A673 (cell line): ENCODE data around the gene GRIN2A.

ENCODE experiments used
- EZH2 ChIP-seq: fragments of 200-600 bp; sonication (generic); IDR thresholded peaks from 2 replicates; pipeline ENCODE4 v1.6.1; 2017; ENCODE audit warnings: borderline replicate concordance, low read depth, mild to moderate bottlenecking, mixed read lengths, antibody characterized with exemption, low read length; ENCODE audit not compliant: poor library complexity, severe bottlenecking
- TF ChIP-seq, protein P1 (sequence below): fragments of 300-800, 200-600 bp; sonication (generic); conservative IDR thresholded peaks from 2 replicates; pipeline ENCODE4 v1.5.1; 2017; ENCODE audit warnings: low read depth, mild to moderate bottlenecking, antibody characterized with exemption, low read length, moderate library complexity, mixed read lengths

DNA sequence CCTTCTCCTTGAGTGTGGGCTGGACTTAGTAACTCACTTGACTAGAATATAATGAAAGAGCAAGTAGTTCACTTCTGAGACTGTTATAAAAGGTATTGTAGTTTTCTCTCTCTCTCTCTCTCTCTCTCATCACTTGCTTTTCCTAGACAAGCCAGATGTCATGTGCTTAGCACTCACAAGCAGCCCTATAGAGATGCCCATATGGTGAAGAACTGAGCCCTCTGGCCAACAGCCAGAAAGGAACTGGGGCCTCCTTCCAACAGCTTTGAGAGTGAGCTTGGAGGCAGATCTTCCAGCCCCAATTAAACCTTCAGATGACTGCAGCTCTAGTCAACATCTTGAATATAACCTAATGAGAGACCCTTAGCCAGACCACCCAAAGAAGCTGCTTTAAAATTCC is 440.5 kb downstream of the GRIN2A start:
- TF ChIP-seq, protein P1, sequence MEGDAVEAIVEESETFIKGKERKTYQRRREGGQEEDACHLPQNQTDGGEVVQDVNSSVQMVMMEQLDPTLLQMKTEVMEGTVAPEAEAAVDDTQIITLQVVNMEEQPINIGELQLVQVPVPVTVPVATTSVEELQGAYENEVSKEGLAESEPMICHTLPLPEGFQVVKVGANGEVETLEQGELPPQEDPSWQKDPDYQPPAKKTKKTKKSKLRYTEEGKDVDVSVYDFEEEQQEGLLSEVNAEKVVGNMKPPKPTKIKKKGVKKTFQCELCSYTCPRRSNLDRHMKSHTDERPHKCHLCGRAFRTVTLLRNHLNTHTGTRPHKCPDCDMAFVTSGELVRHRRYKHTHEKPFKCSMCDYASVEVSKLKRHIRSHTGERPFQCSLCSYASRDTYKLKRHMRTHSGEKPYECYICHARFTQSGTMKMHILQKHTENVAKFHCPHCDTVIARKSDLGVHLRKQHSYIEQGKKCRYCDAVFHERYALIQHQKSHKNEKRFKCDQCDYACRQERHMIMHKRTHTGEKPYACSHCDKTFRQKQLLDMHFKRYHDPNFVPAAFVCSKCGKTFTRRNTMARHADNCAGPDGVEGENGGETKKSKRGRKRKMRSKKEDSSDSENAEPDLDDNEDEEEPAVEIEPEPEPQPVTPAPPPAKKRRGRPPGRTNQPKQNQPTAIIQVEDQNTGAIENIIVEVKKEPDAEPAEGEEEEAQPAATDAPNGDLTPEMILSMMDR = no peak
- no peak for TF ChIP-seq EZH2
